HL-60 (cell line): ENCODE measurements around the gene TBCC.

Source experiments
- DNase-seq, 2 experiments: peaks; one replicate each; pipeline ENCODE4 v3.0.0-alpha.2; 2010 to 2020; ENCODE audit warnings: low read depth in 1 of 2, low spot score in 1 of 2
- H3K27ac ChIP-seq: fragments of 250-450 bp; sonication (Bioruptor Pico); replicated peaks from 2 replicates; pipeline ENCODE4 v1.5.1; 2020; ENCODE audit warnings: mild to moderate bottlenecking, moderate library complexity
- H3K27me3 ChIP-seq: fragments of 250-450 bp; sonication (Bioruptor Pico); 2 replicates; pipeline ENCODE4 v1.5.1; 2021; ENCODE audit warnings: mild to moderate bottlenecking, moderate library complexity; ENCODE audit not compliant: insufficient read depth, poor library complexity, severe bottlenecking
- H3K4me3 ChIP-seq: replicated peaks from 2 replicates; pipeline ENCODE4 v1.5.1; 2011; ENCODE audit warnings: mild to moderate bottlenecking, control low read depth, low read length; ENCODE audit not compliant: insufficient read depth
- CTCF ChIP-seq: IDR thresholded peaks from one replicate; pipeline ENCODE4 v1.5.1; 2011; ENCODE audit warnings: low read length, control low read depth, inconsistent platforms; ENCODE audit not compliant: insufficient read depth
- GABPA ChIP-seq: IDR thresholded peaks from 2 replicates; pipeline ENCODE4 v1.6.1; 2012; ENCODE audit warnings: low read depth
- POLR2AphosphoS5 ChIP-seq: IDR thresholded peaks from 2 replicates; pipeline ENCODE4 v1.6.1; 2012; ENCODE audit warnings: low read depth
- REST ChIP-seq: IDR thresholded peaks from 2 replicates; pipeline ENCODE4 v1.6.1; 2012; ENCODE audit warnings: low read depth; ENCODE audit not compliant: insufficient replicate concordance
- SPI1 ChIP-seq: IDR thresholded peaks from 2 replicates; pipeline ENCODE4 v1.6.1; 2012; ENCODE audit warnings: low read depth, mild to moderate bottlenecking, borderline replicate concordance

Gene TBCC

GRCh38 chr6:42790549-42791181 lies 44.8 kb upstream of the TBCC start:
- TF ChIP-seq SPI1 (no peak), GABPA (no peak), REST (no peak), POLR2AphosphoS5 (no peak)
- H3K27me3 ChIP-seq, result no peaks in the 10 kb centered on the region
- no peak overlapping the region for H3K4me3 ChIP-seq
- DNase-seq, result no peak
- no peak overlapping the region for H3K27ac ChIP-seq

- no peak for DNase-seq
- Histone ChIP-seq H3K27me3 (no peaks in the 10 kb centered on the region), H3K4me3 (no peak overlapping the region), H3K27ac (no peak overlapping the region)
- TF ChIP-seq CTCF (no peak), REST (no peak), GABPA (no peak), POLR2AphosphoS5 (no peak), SPI1 (no peak)
Measured at GRCh38 chr6:42788671-42789070, 42.8 kb upstream of the TBCC start.

GRCh38 chr6:42787063-42787472 lies 41.2 kb upstream of the TBCC start:
- no peak overlapping the region for H3K27ac ChIP-seq
- TF ChIP-seq SPI1 (no peak), POLR2AphosphoS5 (no peak), REST (no peak), GABPA (no peak), CTCF (no peak)
- no peaks in the 10 kb centered on the region for H3K27me3 ChIP-seq
- no peak overlapping the region for H3K4me3 ChIP-seq
- DNase-seq, result no peak
